ENCODE data around the gene HMGN4. TPM values are rescaled to one million over a fixed set of nuclear protein-coding genes. Genes with fewer than 3 reads are reported as not detected.

Gene HMGN4
- total RNA-seq, 1 experiment from 2014 or later: 73.8 TPM

Other genes starting within 250 kb of the HMGN4 start
- 14.1 TPM for gene BTN3A2, start 173.2 kb upstream of the HMGN4 start, total RNA-seq (2021; ENCODE audit: unreplicated experiment)
- gene BTN2A2, start 155.3 kb upstream of the HMGN4 start, total RNA-seq (2021; ENCODE audit: unreplicated experiment): 15.4 TPM
- 9.0 TPM for gene BTN3A1, start 136.1 kb upstream of the HMGN4 start, total RNA-seq (2021; ENCODE audit: unreplicated experiment)
- gene BTN3A3, start 97.9 kb upstream of the HMGN4 start, total RNA-seq (2021; ENCODE audit: unreplicated experiment): 5.8 TPM
- 11.2 TPM for gene BTN2A1, start 80.4 kb upstream of the HMGN4 start, total RNA-seq (2021; ENCODE audit: unreplicated experiment)
- 0.32 TPM for gene BTN1A1, start 38.1 kb upstream of the HMGN4 start, total RNA-seq (2021; ENCODE audit: unreplicated experiment)
- gene ABT1, start 58.6 kb downstream of the HMGN4 start, total RNA-seq (2021; ENCODE audit: unreplicated experiment): 26.7 TPM
- gene ZNF322, start 121.4 kb downstream of the HMGN4 start, total RNA-seq (2021; ENCODE audit: unreplicated experiment): 22.9 TPM

Data from HCT116 (cell line).